ENCODE results near the gene TPMT.
"Not testable (repeated sequence)": the region's sequence is repeated elsewhere in the genome, so short reads cannot be mapped to it uniquely, and the experiment has no call there.

The TPMT gene

GRCh38 chr6:18155150-18155863, 430 bp upstream of the TPMT start, which contains the start of gene KDM1B:
TSS of gene KDM1B (plus strand) at chr6:18155422. CDS start at chr6:18159896, 4,474 bp downstream.
- DNase-seq: peak; percentile 98

GRCh38 chr6:18153311-18153703, 1.6 kb downstream of the TPMT start:
- no peak for DNase-seq

GRCh38 chr6:18151801-18152200, 3.1 kb downstream of the TPMT start:
- no peak for DNase-seq

GRCh38 chr6:18151391-18151790, 3.5 kb downstream of the TPMT start:
- not testable (repeated sequence) for DNase-seq

GRCh38 chr6:18148304-18149025, 6.4 kb downstream of the TPMT start:
- DNase-seq: no peak

GRCh38 chr6:18147616-18148015, 7.3 kb downstream of the TPMT start:
- DNase-seq: no peak

- no peak for DNase-seq
Observed at GRCh38 chr6:18147160-18147559, 7.7 kb downstream of the TPMT start.

GRCh38 chr6:18142591-18142861, 12.4 kb downstream of the TPMT start:
- DNase-seq: no peak

GRCh38 chr6:18141805-18142590, 12.9 kb downstream of the TPMT start:
- DNase-seq: no peak

GRCh38 chr6:18139935-18140621, 14.8 kb downstream of the TPMT start:
- DNase-seq: no peak

- no peak for DNase-seq
Observed at GRCh38 chr6:18138906-18139305, 16.0 kb downstream of the TPMT start.

GRCh38 chr6:18136260-18136659, 18.6 kb downstream of the TPMT start:
- DNase-seq: no peak

GRCh38 chr6:18135171-18135570, 19.7 kb downstream of the TPMT start:
- no peak for DNase-seq

GRCh38 chr6:18132346-18132745, 22.5 kb downstream of the TPMT start:
- DNase-seq: no peak

GRCh38 chr6:18126121-18126520, 28.8 kb downstream of the TPMT start:
- DNase-seq: no peak

GRCh38 chr6:18122128-18123093, 32.5 kb downstream of the TPMT start, which contains the start of gene NHLRC1:
TSS of gene NHLRC1 (minus strand) at chr6:18122677. CDS start at chr6:18122606, 71 bp downstream.
- no peak for DNase-seq

- no peak for DNase-seq
Observed at GRCh38 chr6:18121580-18122127, 33.2 kb downstream of the TPMT start.

GRCh38 chr6:18119236-18119635, 35.6 kb downstream of the TPMT start:
- no peak for DNase-seq

- no peak for DNase-seq
Observed at GRCh38 chr6:18118330-18118729, 36.5 kb downstream of the TPMT start.

- no peak for DNase-seq
Observed at GRCh38 chr6:18117136-18117535, 37.7 kb downstream of the TPMT start.

- DNase-seq: peak; percentile 15
Observed at GRCh38 chr6:18115356-18115755, 39.5 kb downstream of the TPMT start.

GRCh38 chr6:18110162-18110561, 44.7 kb downstream of the TPMT start:
- DNase-seq: no peak

Data from GDM1 (cell line).